Cardiac fibroblast (primary cell): ENCODE measurements around the gene NIPSNAP2.
"Not testable (repeated sequence)": the region's sequence is repeated elsewhere in the genome, so short reads cannot be mapped to it uniquely, and the experiment has no call there.

Experiments
- DNase-seq, 2 donors: peaks; one replicate each; pipeline versions ENCODE4 v3.0.0 to v3.0.0-alpha.2; 2010; ENCODE audit warnings: low read depth in 2 of 2
- H3K4me3 ChIP-seq, 2 donors: replicated peaks in 1 of 2; 1 replicate in 1 of 2; 2 replicates in 1 of 2; pipeline ENCODE4 v1.5.1; 2011; ENCODE audit warnings: low read depth in 2 of 2, low read length in 2 of 2, mild to moderate bottlenecking in 2 of 2, moderate library complexity in 1 of 2
- TF ChIP-seq, protein P1 (sequence below): IDR thresholded peaks from one replicate; pipeline ENCODE4 v1.5.1; 2011; ENCODE audit warnings: low read depth, mild to moderate bottlenecking, low read length, inconsistent platforms

Gene NIPSNAP2

DNA sequence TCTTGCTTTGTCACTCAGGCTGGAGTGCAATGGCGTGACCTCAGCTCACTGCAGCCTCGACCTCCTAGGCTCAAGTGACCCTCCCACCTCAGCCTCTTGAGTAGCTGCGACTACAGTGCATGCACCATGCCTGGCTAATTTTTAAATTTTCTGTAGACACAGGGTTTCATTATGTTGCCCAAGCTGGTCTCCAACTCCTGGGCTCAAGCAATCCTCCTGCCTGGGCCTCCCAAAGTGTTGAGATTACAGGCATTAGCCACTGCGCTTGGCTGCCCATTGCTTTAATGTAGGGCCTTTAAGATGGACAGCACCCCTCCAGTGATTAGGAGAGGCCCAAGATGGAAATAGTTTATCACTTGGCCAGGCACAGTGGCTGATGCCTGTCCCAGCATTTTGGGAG lies 39.4 kb downstream of the NIPSNAP2 start:
- no peak for DNase-seq
- TF ChIP-seq, protein P1, sequence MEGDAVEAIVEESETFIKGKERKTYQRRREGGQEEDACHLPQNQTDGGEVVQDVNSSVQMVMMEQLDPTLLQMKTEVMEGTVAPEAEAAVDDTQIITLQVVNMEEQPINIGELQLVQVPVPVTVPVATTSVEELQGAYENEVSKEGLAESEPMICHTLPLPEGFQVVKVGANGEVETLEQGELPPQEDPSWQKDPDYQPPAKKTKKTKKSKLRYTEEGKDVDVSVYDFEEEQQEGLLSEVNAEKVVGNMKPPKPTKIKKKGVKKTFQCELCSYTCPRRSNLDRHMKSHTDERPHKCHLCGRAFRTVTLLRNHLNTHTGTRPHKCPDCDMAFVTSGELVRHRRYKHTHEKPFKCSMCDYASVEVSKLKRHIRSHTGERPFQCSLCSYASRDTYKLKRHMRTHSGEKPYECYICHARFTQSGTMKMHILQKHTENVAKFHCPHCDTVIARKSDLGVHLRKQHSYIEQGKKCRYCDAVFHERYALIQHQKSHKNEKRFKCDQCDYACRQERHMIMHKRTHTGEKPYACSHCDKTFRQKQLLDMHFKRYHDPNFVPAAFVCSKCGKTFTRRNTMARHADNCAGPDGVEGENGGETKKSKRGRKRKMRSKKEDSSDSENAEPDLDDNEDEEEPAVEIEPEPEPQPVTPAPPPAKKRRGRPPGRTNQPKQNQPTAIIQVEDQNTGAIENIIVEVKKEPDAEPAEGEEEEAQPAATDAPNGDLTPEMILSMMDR, result no peak

GRCh38 chr7:56007167-56007652 lies 42.8 kb downstream of the NIPSNAP2 start:
- TF ChIP-seq, protein P1, result no peak
- H3K4me3 ChIP-seq, result no peak overlapping the region
- DNase-seq, result peak in 1 of 2 donors; percentile 8

More for the DNA sequence above, 39.4 kb downstream of the NIPSNAP2 start:
- no peak overlapping the region for H3K4me3 ChIP-seq

- no peak overlapping the region for H3K4me3 ChIP-seq
- TF ChIP-seq, protein P1, result no peak
- no peak for DNase-seq
Measured at GRCh38 chr7:56007891-56008290, 43.5 kb downstream of the NIPSNAP2 start.

- TF ChIP-seq, protein P1, result no peak
Measured at GRCh38 chr7:56009695-56010094, 45.3 kb downstream of the NIPSNAP2 start.

GRCh38 chr7:56017015-56017414 lies 52.6 kb downstream of the NIPSNAP2 start:
- not testable (repeated sequence) for H3K4me3 ChIP-seq
- peak in 1 of 2 donors; percentile 54 for DNase-seq

More at GRCh38 chr7:56009695-56010094, 45.3 kb downstream of the NIPSNAP2 start:
- DNase-seq, result peak in 1 of 2 donors; percentile 13
- H3K4me3 ChIP-seq, result no peak overlapping the region

DNA sequence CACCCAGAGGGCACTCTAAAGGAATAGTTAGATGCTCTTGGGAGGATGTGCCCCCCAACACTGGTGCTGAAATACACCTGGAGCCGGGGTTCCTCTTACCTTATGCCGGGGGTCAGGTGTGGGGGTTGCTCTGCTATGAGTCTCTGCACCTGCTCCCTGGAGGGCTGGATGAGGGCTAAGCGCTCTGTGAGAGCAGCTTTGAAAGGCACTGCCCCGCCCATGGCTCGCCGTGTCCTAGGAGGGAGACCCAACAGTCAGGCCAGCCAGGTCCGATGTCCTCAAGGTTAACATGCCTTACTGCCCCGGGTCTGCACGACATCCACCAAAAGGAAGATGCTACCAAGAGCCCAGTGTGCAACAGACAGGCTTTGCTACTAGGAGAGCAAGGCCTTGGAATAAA lies 55.1 kb downstream of the NIPSNAP2 start:
- TF ChIP-seq, protein P1, result no peak
- DNase-seq, result no peak
- H3K4me3 ChIP-seq, result no peak overlapping the region

DNA sequence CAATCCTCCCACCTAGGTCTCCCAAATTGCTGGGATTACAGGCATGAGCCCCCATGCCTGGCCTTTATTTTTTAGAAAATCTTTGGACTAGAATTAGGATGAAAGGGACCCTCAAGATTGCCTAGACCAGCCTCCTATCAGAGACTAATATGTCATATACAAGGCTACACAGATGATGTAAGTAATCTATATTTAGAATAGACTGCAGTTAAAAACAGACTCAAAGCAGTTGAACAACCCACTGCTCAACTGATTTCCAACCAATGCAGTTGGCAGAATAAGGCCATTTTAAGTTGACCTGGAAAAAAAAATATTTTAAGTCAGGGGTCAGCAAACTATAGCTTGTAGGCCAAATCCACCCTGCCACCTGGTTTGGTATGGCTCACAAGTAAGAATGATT lies 59.1 kb downstream of the NIPSNAP2 start:
- TF ChIP-seq, protein P1, result no peak
- no peak overlapping the region for H3K4me3 ChIP-seq
- no peak for DNase-seq
